ENCODE results near the gene MIA.
"Not testable (repeated sequence)": the region's sequence is repeated elsewhere in the genome, so short reads cannot be mapped to it uniquely, and the experiment has no call there.

The MIA gene

GRCh38 chr19:40774916-40775631 is at the start of gene MIA:
Gene MIA (plus strand): TSS chr19:40775521. CDS start chr19:40775543, 22 bp downstream.
- no peak within 1 kb of the TSS for H3K27ac ChIP-seq
- TF ChIP-seq CTCF (IDR thresholded peaks at IDR 0.05), result no peak
- TF ChIP-seq ZFX (IDR thresholded peaks at IDR 0.05; ENCODE audit: borderline replicate concordance), result no peak

GRCh38 chr19:40726279-40726678 is 49.0 kb upstream of the MIA start:
- no peak overlapping the region for H3K27ac ChIP-seq
- no peak for TF ChIP-seq ZFX (IDR thresholded peaks at IDR 0.05; ENCODE audit: borderline replicate concordance)
- TF ChIP-seq CTCF (IDR thresholded peaks at IDR 0.05), result no peak

GRCh38 chr19:40730065-40730464 is 45.3 kb upstream of the MIA start:
- H3K27ac ChIP-seq, result not testable (repeated sequence)

GRCh38 chr19:40732304-40732703 is 43.0 kb upstream of the MIA start:
- H3K27ac ChIP-seq, result not testable (repeated sequence)

- H3K27ac ChIP-seq, result no peak overlapping the region
- TF ChIP-seq CTCF (IDR thresholded peaks at IDR 0.05), result no peak
- TF ChIP-seq ZFX (IDR thresholded peaks at IDR 0.05; ENCODE audit: borderline replicate concordance), result no peak
These were observed 42.2 kb upstream of the MIA start for GRCh38 chr19:40733149-40733548.

GRCh38 chr19:40735013-40735771 is 40.1 kb upstream of the MIA start:
- no peak overlapping the region for H3K27ac ChIP-seq
- TF ChIP-seq CTCF (IDR thresholded peaks at IDR 0.05), result no peak
- TF ChIP-seq ZFX (IDR thresholded peaks at IDR 0.05; ENCODE audit: borderline replicate concordance), result no peak

GRCh38 chr19:40736661-40737060 is 38.7 kb upstream of the MIA start:
- TF ChIP-seq CTCF (IDR thresholded peaks at IDR 0.05) (no peak), ZFX (IDR thresholded peaks at IDR 0.05; ENCODE audit: borderline replicate concordance) (no peak)
- no peak overlapping the region for H3K27ac ChIP-seq

- no peak overlapping the region for H3K27ac ChIP-seq
- TF ChIP-seq CTCF (IDR thresholded peaks at IDR 0.05) (no peak), ZFX (IDR thresholded peaks at IDR 0.05; ENCODE audit: borderline replicate concordance) (no peak)
These were observed 38.1 kb upstream of the MIA start for GRCh38 chr19:40737102-40737644.

All from 22Rv1 (cell line).